ENCODE measurements around the gene IKZF3.

DNA sequence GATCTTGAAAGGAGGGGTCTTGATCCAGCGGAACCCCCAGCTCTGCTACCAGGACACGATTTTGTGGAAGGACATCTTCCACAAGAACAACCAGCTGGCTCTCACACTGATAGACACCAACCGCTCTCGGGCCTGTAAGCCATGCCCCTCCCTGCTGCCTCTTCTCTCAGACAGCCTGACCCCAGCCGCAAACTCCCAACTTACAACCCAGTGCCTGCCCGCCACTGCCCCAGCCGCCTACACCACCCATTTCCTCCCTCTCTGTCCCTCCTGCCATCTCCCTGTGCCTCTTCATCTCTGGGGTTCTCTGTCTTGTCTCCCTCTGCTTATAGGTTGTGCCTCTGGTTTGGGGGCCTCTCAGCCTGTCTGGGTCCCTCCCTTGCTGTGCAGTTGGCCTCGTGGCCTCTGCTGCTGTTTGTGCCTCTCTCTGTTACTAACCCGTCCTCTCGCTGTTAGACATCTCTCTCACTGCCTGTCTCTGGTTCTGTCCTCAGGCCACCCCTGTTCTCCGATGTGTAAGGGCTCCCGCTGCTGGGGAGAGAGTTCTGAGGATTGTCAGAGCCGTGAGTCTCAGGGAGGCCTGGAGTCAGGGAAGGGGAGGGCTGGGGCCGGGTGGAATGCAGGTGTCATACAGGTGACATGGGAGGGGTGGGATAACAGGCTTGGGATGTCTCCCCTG is 154.7 kb downstream of the IKZF3 start:
- TF ChIP-seq CTCF (optimal IDR thresholded peaks at IDR 0.05 in 1 of 3, IDR thresholded peaks at IDR 0.05 in 1 of 3, conservative IDR thresholded peaks at IDR 0.05 in 1 of 3; ENCODE audit: extremely low read depth in 1 of 3, insufficient read depth in 2 of 3, low read length in 3 of 3) (no peak), EZH2 (IDR thresholded peaks at IDR 0.05; ENCODE audit: low read length) (no peak)

All from keratinocyte (primary cell).